ENCODE results near the gene TRAPPC11.
A peak's percentile ranks its signal among the peaks of the same experiment; 100 is the strongest.

TRAPPC11 gene

DNA sequence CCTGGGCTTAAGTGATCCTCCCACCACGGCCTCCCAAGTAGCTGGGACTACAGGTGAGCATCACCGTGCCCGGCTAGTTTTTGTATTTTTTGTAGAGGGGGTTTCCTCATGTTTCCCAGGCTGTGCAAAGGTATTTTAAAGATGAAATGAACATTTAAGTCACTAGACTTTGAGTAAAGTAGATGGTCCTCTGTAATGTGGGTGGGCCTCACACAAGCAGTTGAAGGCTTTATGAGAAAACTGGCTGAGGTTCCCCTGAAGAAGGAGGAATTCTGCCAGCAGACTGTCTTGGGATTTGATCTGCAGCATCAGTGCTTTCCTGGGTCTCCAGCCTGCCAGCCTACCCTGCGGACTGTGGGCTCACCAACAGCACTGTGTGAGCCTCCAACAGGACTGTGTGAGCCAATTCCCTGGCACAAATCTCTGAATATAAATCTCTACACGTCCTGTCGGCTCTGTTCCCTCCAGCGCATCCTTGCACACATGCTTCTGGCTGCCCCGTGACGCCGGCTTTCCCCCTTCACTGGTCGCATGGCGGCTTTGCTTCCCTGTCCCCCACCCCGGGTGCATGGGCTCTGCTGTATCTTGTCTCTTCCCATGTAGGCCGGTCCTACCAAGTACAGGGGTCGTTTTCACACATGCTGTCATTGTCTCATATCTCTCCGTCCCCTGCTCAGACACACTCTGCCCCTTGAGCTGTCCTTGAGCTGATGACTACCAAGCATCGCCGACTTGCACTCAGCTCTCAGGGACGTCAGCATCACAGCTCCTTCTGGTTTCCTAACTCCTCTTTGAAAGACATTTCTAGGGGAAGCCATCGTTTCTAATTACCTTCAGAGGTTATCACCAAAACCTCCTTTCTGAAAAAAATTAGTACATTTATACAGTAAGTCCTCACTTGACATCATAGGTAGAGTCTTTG, 46.5 kb upstream of the TRAPPC11 start:
- H3K23ac ChIP-seq (ENCODE audit: low read depth, low read length, poor library complexity), result peak overlapping the region; percentile 52
- H3K18ac ChIP-seq (ENCODE audit: low read length), result no peak overlapping the region
- H3K4me2 ChIP-seq (ENCODE audit: insufficient read depth, low read length, poor library complexity, severe bottlenecking), result no peak overlapping the region
- H3K4me3 ChIP-seq (ENCODE audit: low read length in 2 of 2), result no peak overlapping the region
- no peak overlapping the region for H2AFZ ChIP-seq (ENCODE audit: low read length)
- H3K4me1 ChIP-seq (ENCODE audit: control insufficient read depth in 2 of 2, insufficient read depth in 1 of 2, low read depth in 1 of 2, low read length in 2 of 2), result peaks cover 0 to 2% of the 10 kb centered on the region in 2 donors
- H4K91ac ChIP-seq (ENCODE audit: low read depth, low read length, poor library complexity), result no peak overlapping the region
- no peaks in the 10 kb centered on the region for H3K9me3 ChIP-seq (replicated peaks in 1 of 2; ENCODE audit: control insufficient read depth in 2 of 2, insufficient read depth in 1 of 2, low read depth in 1 of 2, low read length in 2 of 2)
- H3K14ac ChIP-seq (ENCODE audit: low read length), result no peak overlapping the region
- H3K27me3 ChIP-seq (ENCODE audit: control insufficient read depth in 3 of 3, insufficient read depth in 3 of 3, low read depth in 1 of 3, low read length in 3 of 3), result peaks cover 0 to under 1% (median 0%) of the 10 kb centered on the region in 3 experiments
- H3K79me1 ChIP-seq (ENCODE audit: low read depth, low read length), result no peaks in the 10 kb centered on the region
- H3K4ac ChIP-seq (ENCODE audit: low read length), result no peak overlapping the region
- no peak overlapping the region for H3K27ac ChIP-seq (replicated peaks; ENCODE audit: low read length)
- peak overlapping the region; percentile 57 for H2AK5ac ChIP-seq (ENCODE audit: low read depth, low read length)
- DNase-seq (ENCODE audit: low spot score), result no peak
- no peak overlapping the region for H4K8ac ChIP-seq (ENCODE audit: low read depth, low read length)
- no peak overlapping the region for H2BK5ac ChIP-seq (ENCODE audit: low read length)
- H2BK120ac ChIP-seq (ENCODE audit: low read depth, low read length), result no peak overlapping the region
- no CpG with 5 or more reads among the region's 20 CpGs for WGBS, 2 donors (ENCODE audit: extremely low coverage in 2 of 2, insufficient read length in 2 of 2, insufficient replicate concordance in 1 of 2)
- peak overlapping the region; percentile 13 for H3K9ac ChIP-seq (ENCODE audit: low read depth, low read length, poor library complexity)
- no peaks in the 10 kb centered on the region for H3K36me3 ChIP-seq (replicated peaks in 1 of 2; ENCODE audit: control insufficient read depth in 2 of 2, insufficient read depth in 2 of 2, low read length in 2 of 2)
- H2BK12ac ChIP-seq (ENCODE audit: low read length), result no peak overlapping the region
- H2BK15ac ChIP-seq (ENCODE audit: low read length), result no peak overlapping the region

DNA sequence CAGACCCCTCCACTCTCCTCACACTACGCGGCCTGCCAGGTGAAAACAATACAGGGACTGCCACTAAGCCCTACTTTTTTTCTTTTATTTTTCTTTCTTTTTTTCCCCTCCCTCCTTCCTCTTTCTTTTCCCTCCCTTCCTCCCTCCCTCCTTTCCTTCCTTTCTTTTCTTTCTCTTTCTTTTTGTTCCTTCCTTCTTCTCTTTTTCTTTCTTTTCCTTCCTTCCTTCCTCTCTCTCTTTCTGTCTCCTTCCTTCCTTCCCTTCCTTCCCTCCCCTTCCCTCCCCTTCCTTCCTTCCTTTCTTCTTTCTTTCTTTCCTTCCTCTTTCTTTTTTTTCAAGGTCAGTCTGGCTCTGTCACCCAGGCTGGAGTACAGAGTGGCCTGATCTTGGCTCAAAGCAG, 42.0 kb upstream of the TRAPPC11 start:
- Histone ChIP-seq H2BK120ac (ENCODE audit: low read depth, low read length) (no peak overlapping the region), H3K4ac (ENCODE audit: low read length) (no peak overlapping the region), H3K23ac (ENCODE audit: low read depth, low read length, poor library complexity) (no peak overlapping the region), H3K4me1 (ENCODE audit: control insufficient read depth in 2 of 2, insufficient read depth in 1 of 2, low read depth in 1 of 2, low read length in 2 of 2) (peaks cover 4 to 7% of the 10 kb centered on the region in 2 donors), H3K27me3 (ENCODE audit: control insufficient read depth in 3 of 3, insufficient read depth in 3 of 3, low read depth in 1 of 3, low read length in 3 of 3) (no peaks in the 10 kb centered on the region), H3K36me3 (replicated peaks in 1 of 2; ENCODE audit: control insufficient read depth in 2 of 2, insufficient read depth in 2 of 2, low read length in 2 of 2) (no peaks in the 10 kb centered on the region), H3K18ac (ENCODE audit: low read length) (no peak overlapping the region), H3K27ac (replicated peaks; ENCODE audit: low read length) (no peak overlapping the region), H3K14ac (ENCODE audit: low read length) (no peak overlapping the region), H3K4me3 (ENCODE audit: low read length in 2 of 2) (no peak overlapping the region), H4K91ac (ENCODE audit: low read depth, low read length, poor library complexity) (no peak overlapping the region), H2BK15ac (ENCODE audit: low read length) (no peak overlapping the region), H3K4me2 (ENCODE audit: insufficient read depth, low read length, poor library complexity, severe bottlenecking) (no peak overlapping the region), H2AK5ac (ENCODE audit: low read depth, low read length) (no peak overlapping the region), H2AFZ (ENCODE audit: low read length) (no peak overlapping the region), H3K9me3 (replicated peaks in 1 of 2; ENCODE audit: control insufficient read depth in 2 of 2, insufficient read depth in 1 of 2, low read depth in 1 of 2, low read length in 2 of 2) (no peaks in the 10 kb centered on the region), H3K9ac (ENCODE audit: low read depth, low read length, poor library complexity) (no peak overlapping the region), H3K79me1 (ENCODE audit: low read depth, low read length) (no peaks in the 10 kb centered on the region), H4K8ac (ENCODE audit: low read depth, low read length) (no peak overlapping the region), H2BK5ac (ENCODE audit: low read length) (no peak overlapping the region), H2BK12ac (ENCODE audit: low read length) (no peak overlapping the region)
- DNase-seq (ENCODE audit: low spot score), result no peak
- no CpG with 5 or more reads among the region's 2 CpGs for WGBS, 2 donors (ENCODE audit: extremely low coverage in 2 of 2, insufficient read length in 2 of 2, insufficient replicate concordance in 1 of 2)

- Histone ChIP-seq H3K4me3 (ENCODE audit: low read length in 2 of 2) (no peak overlapping the region), H3K27me3 (ENCODE audit: control insufficient read depth in 3 of 3, insufficient read depth in 3 of 3, low read depth in 1 of 3, low read length in 3 of 3) (no peaks in the 10 kb centered on the region), H4K91ac (ENCODE audit: low read depth, low read length, poor library complexity) (no peak overlapping the region), H2AK5ac (ENCODE audit: low read depth, low read length) (no peak overlapping the region), H3K18ac (ENCODE audit: low read length) (no peak overlapping the region), H3K14ac (ENCODE audit: low read length) (no peak overlapping the region), H2BK15ac (ENCODE audit: low read length) (no peak overlapping the region), H2BK120ac (ENCODE audit: low read depth, low read length) (no peak overlapping the region), H4K8ac (ENCODE audit: low read depth, low read length) (no peak overlapping the region), H3K23ac (ENCODE audit: low read depth, low read length, poor library complexity) (no peak overlapping the region), H2AFZ (ENCODE audit: low read length) (peak overlapping the region; percentile 76), H3K9me3 (replicated peaks in 1 of 2; ENCODE audit: control insufficient read depth in 2 of 2, insufficient read depth in 1 of 2, low read depth in 1 of 2, low read length in 2 of 2) (no peaks in the 10 kb centered on the region), H3K9ac (ENCODE audit: low read depth, low read length, poor library complexity) (no peak overlapping the region), H3K27ac (replicated peaks; ENCODE audit: low read length) (peak overlapping the region; percentile 1), H3K79me1 (ENCODE audit: low read depth, low read length) (no peaks in the 10 kb centered on the region), H3K4ac (ENCODE audit: low read length) (no peak overlapping the region), H3K4me2 (ENCODE audit: insufficient read depth, low read length, poor library complexity, severe bottlenecking) (no peak overlapping the region), H3K36me3 (replicated peaks in 1 of 2; ENCODE audit: control insufficient read depth in 2 of 2, insufficient read depth in 2 of 2, low read length in 2 of 2) (no peaks in the 10 kb centered on the region), H3K4me1 (ENCODE audit: control insufficient read depth in 2 of 2, insufficient read depth in 1 of 2, low read depth in 1 of 2, low read length in 2 of 2) (peaks cover 4 to 7% of the 10 kb centered on the region in 2 donors), H2BK12ac (ENCODE audit: low read length) (no peak overlapping the region), H2BK5ac (ENCODE audit: low read length) (no peak overlapping the region)
- no peak for DNase-seq (ENCODE audit: low spot score)
- no CpG with 5 or more reads among the region's 4 CpGs for WGBS, 2 donors (ENCODE audit: extremely low coverage in 2 of 2, insufficient read length in 2 of 2, insufficient replicate concordance in 1 of 2)
Measured at GRCh38 chr4:183618681-183619080, 40.4 kb upstream of the TRAPPC11 start.

- H4K91ac ChIP-seq (ENCODE audit: low read depth, low read length, poor library complexity), result no peak overlapping the region
- no peak overlapping the region for H2BK12ac ChIP-seq (ENCODE audit: low read length)
- no CpG with 5 or more reads among the region's 2 CpGs for WGBS, 2 donors (ENCODE audit: extremely low coverage in 2 of 2, insufficient read length in 2 of 2, insufficient replicate concordance in 1 of 2)
- H3K36me3 ChIP-seq (replicated peaks in 1 of 2; ENCODE audit: control insufficient read depth in 2 of 2, insufficient read depth in 2 of 2, low read length in 2 of 2), result no peaks in the 10 kb centered on the region
- no peak overlapping the region for H4K8ac ChIP-seq (ENCODE audit: low read depth, low read length)
- H3K18ac ChIP-seq (ENCODE audit: low read length), result no peak overlapping the region
- no peak overlapping the region for H3K9ac ChIP-seq (ENCODE audit: low read depth, low read length, poor library complexity)
- H2BK5ac ChIP-seq (ENCODE audit: low read length), result no peak overlapping the region
- no peaks in the 10 kb centered on the region for H3K27me3 ChIP-seq (ENCODE audit: control insufficient read depth in 3 of 3, insufficient read depth in 3 of 3, low read depth in 1 of 3, low read length in 3 of 3)
- no peak overlapping the region for H2AK5ac ChIP-seq (ENCODE audit: low read depth, low read length)
- no peak overlapping the region for H3K23ac ChIP-seq (ENCODE audit: low read depth, low read length, poor library complexity)
- no peak overlapping the region for H2BK120ac ChIP-seq (ENCODE audit: low read depth, low read length)
- H3K4me1 ChIP-seq (ENCODE audit: control insufficient read depth in 2 of 2, insufficient read depth in 1 of 2, low read depth in 1 of 2, low read length in 2 of 2), result peaks cover 4 to 7% of the 10 kb centered on the region in 2 donors
- H3K4me3 ChIP-seq (ENCODE audit: low read length in 2 of 2), result no peak overlapping the region
- H3K9me3 ChIP-seq (replicated peaks in 1 of 2; ENCODE audit: control insufficient read depth in 2 of 2, insufficient read depth in 1 of 2, low read depth in 1 of 2, low read length in 2 of 2), result no peaks in the 10 kb centered on the region
- H2AFZ ChIP-seq (ENCODE audit: low read length), result no peak overlapping the region
- no peak overlapping the region for H3K4me2 ChIP-seq (ENCODE audit: insufficient read depth, low read length, poor library complexity, severe bottlenecking)
- DNase-seq (ENCODE audit: low spot score), result no peak
- no peak overlapping the region for H3K27ac ChIP-seq (replicated peaks; ENCODE audit: low read length)
- no peak overlapping the region for H3K4ac ChIP-seq (ENCODE audit: low read length)
- no peak overlapping the region for H3K14ac ChIP-seq (ENCODE audit: low read length)
- H2BK15ac ChIP-seq (ENCODE audit: low read length), result no peak overlapping the region
- H3K79me1 ChIP-seq (ENCODE audit: low read depth, low read length), result no peaks in the 10 kb centered on the region
Measured at GRCh38 chr4:183620421-183620820, 38.7 kb upstream of the TRAPPC11 start.

Data from neuronal stem cell (in vitro differentiated cells).